GM21528 (cell line): ENCODE measurements around the gene PAXIP1.

Experiments
- ATAC-seq: cut with Tn5 transposase; IDR thresholded peaks from one replicate; pipeline ENCODE4 v1.9.1; 2021; ENCODE audit warnings: mild to moderate bottlenecking, moderate library complexity; ENCODE audit not compliant: unreplicated experiment, low FRiP score

Gene PAXIP1

DNA sequence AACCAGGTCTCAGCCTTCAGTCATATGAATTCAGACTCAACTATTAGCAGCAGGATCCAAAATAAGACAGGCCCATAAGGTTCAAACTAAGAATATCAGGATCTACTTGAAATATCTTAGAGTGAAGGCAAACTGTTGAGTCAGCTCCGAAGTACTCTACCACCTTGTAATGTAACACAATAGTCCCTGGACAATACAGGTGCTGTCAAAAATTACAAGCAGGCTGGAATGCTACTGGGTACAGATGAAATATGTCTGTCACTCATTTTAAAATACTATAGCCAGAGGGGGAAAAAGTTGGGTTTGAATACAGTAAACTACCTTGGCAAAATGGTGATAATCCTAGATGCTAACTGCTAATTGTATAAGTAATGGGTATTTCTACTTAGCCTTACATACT, 6.8 kb downstream of the PAXIP1 start:
- no peak for ATAC-seq

DNA sequence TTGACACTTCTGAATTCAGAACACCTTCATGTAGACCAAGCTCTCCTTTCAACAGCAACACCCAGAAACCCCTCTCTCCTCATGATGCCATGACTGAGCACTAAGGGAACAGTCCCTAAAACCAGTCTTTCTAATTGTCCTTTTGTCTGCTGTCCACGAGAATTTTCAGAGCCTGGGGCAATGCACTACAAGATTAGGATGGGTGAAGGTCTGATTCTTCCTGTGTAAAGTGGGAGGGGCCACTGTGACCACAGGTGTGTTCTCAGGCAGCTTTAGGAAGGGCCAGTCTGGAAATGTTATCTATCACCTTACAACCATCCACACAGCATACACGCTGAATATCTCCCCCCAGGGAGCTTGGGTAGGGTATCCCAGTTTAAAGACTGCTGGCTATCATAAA, 7.9 kb downstream of the PAXIP1 start:
- no peak for ATAC-seq

- ATAC-seq: no peak
Observed at GRCh38 chr7:154990964-154991540, 11.9 kb downstream of the PAXIP1 start.

- ATAC-seq: no peak
Observed at GRCh38 chr7:154987571-154987970, 15.4 kb downstream of the PAXIP1 start.

GRCh38 chr7:154986200-154986945, 16.6 kb downstream of the PAXIP1 start:
- ATAC-seq: no peak

- ATAC-seq: no peak
Observed at GRCh38 chr7:154985230-154985629, 17.7 kb downstream of the PAXIP1 start.

GRCh38 chr7:154984601-154985188, 18.2 kb downstream of the PAXIP1 start:
- ATAC-seq: no peak

DNA sequence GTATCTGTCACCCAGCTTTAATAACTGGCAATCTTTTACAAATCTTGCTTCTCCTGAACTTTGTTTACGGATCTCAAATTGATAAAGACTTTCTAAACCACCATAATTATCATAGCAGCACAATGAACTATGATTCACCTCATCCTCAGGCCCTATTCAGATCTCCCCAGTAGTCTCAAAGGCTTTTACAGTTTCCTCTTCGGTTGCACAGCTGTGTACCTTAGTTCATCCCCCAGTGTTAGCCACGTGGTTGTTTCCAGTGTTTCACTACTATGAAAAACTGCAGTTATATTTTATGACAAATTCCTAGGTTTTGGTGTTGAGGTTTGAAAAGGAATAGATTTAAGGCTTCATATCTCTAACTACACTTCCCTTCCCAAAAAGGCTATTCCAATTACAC, 24.9 kb downstream of the PAXIP1 start:
- no peak for ATAC-seq

DNA sequence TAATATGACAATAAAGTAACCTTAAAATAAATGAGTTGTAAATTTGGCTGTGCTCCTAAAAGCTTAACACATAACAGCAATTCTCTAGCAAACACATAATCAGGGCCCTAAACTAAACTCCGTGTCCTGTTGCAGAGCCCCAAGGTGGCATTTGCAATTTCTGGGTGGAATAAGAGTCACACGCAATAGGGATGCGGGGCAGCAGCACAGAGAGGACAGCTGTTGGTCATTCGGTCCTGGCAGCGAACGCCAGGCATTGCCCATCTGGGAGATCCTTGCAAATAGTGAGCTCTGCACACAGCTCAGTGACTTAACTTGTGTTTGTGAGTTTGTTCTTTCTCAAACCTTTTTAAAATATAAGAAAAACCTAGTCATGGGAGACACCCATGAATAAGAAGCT, 25.7 kb downstream of the PAXIP1 start:
- no peak for ATAC-seq

- ATAC-seq: no peak
Observed at GRCh38 chr7:154976844-154977243, 26.1 kb downstream of the PAXIP1 start.

- no peak for ATAC-seq
Observed at GRCh38 chr7:154975984-154976383, 26.9 kb downstream of the PAXIP1 start.

DNA sequence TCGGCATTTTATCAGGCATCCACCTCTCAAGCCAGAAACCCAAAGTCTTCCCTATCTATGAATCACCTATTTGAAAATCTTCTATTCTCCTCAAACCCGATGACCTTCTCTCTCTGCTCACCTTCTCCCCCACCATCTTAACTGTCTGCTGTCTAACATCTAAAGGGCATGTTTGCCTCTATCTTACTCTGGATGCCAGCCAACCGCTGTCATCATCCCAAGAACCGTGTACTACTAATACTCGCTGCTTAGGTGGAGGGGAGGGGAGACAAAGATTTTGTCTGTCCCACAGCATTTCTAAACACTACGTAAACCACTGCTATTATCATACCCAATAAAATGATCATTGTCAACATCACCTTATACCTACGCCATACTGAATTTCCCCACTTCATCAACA, 29.5 kb downstream of the PAXIP1 start:
- ATAC-seq: no peak

GRCh38 chr7:154968336-154969001, 34.5 kb downstream of the PAXIP1 start:
- ATAC-seq: no peak

GRCh38 chr7:154967401-154967955, 35.4 kb downstream of the PAXIP1 start:
- no peak for ATAC-seq

GRCh38 chr7:154965014-154965413, 37.9 kb downstream of the PAXIP1 start:
- ATAC-seq: no peak

DNA sequence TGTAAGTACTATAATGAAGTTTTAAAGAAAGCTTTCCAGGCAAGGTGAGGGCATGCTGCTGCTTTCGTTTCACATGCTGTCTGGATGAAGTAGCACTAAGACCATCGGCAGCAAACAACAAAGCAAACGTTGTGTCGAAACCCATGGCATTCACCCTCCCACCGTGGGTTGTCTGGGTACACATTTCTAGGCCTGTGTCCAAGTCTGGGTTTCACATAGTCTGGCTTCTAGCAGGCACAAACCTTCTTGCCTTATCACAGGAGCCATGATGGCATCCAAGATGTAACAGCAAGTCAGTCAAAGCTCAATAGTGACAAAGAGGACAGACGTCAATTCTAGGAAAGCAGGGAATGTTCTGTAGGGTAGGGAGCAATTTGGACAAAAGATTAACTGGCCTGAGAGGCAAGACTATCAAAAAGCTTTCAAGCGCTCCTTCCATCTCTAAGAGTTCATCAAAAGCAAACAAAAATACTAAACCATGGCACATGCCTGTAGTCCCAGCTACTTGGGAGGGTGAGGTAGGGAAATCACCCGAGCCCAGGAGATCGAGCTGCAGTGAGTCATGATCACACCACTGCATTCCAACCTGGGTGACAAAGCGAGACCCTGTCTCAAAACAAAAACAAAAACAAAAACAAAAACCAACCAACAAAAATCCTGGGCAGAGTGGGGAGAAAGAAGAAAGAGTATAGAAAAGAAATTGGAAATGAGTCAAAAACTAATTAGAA, 42.7 kb downstream of the PAXIP1 start:
- no peak for ATAC-seq

GRCh38 chr7:154956427-154956826, 46.5 kb downstream of the PAXIP1 start:
- ATAC-seq: no peak

DNA sequence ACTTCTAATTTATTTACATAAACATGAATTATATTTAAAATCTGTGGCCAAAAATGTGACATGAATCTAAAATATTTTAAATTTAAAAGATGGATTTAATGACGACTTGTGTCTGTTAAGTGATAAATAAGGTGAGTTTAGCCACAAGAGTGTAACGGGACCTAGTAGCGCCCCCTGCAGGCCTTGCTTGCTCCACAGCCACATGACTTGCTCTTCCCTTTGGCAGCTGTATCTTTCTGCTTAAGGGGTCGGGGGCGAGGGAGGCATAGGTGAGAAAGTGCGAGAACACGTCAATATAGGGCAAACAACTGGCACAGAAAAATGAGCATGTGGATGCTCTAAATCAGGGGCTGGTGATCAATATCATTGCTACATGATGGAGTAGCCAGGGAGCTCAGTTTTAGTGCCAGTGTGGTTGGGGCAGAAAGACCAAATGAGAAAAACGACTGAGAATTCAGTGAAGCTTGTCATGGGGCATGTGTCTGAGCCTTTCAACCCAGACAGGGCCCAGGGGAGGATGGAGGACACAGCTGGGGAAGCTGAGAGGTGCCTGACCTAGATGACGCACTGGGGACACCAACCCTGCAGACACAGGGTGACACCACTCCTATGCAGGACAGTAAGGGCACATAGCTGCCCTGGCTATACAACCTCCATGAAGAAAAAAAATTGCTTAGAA, 49.8 kb downstream of the PAXIP1 start:
- ATAC-seq: no peak

- no peak for ATAC-seq
Observed at GRCh38 chr7:154950960-154951359, 52.0 kb downstream of the PAXIP1 start.

DNA sequence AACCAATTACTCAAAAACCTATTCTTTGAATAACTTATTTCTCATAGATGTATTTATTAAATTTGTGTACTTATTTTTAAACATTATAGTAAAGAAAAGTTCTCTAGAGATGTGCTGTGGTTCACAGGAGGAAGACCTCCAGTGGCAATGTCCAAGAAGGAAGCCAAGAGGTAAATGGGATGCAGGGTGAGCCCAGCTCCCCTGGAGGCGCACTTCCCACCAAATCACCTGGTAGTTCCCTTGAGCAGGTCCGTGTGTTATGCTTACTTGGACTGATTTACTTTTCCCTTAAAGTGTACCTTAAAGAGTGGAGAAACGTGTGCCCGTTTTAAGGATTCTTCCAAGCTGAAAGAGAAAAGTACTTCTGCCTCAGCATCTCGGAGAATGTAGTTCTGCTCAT, 55.3 kb downstream of the PAXIP1 start:
- no peak for ATAC-seq
